Measurements from ENCODE around the gene NEO1.

DNA sequence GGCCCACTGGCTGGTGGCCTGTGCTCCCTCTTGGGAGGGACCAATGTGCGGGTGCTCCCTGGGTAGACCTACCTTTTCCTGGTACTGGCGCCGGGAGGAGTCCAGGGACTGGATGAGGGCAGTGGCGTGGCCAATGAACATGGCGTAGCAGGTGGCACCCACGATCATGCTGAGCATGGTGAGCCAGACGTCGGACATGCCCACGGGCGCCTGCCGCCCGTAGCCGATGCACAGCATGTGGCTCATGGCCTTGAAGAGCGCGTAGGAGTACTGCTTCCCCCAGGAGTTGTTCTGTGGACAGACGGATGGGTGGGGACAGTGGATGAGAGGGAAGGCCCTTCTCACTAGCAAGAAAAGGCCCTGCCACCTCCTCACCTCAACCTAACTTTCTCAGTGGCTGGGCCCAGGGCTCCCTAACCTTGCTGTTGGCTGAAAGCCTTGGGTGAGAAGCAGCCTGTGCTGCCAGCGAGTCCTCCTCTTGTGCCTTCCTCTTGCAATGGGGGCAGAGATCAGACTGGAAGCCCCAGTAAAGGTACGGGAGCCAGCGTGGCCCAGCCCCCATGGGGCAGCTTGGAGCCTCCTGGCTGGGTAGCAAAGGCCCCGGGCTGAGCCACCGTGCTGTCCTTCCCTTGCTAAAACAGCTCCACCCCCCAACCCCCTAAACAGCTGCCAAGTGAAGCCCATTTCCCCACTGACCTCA lies 277.4 kb downstream of the NEO1 start:
- TF ChIP-seq, protein P1, sequence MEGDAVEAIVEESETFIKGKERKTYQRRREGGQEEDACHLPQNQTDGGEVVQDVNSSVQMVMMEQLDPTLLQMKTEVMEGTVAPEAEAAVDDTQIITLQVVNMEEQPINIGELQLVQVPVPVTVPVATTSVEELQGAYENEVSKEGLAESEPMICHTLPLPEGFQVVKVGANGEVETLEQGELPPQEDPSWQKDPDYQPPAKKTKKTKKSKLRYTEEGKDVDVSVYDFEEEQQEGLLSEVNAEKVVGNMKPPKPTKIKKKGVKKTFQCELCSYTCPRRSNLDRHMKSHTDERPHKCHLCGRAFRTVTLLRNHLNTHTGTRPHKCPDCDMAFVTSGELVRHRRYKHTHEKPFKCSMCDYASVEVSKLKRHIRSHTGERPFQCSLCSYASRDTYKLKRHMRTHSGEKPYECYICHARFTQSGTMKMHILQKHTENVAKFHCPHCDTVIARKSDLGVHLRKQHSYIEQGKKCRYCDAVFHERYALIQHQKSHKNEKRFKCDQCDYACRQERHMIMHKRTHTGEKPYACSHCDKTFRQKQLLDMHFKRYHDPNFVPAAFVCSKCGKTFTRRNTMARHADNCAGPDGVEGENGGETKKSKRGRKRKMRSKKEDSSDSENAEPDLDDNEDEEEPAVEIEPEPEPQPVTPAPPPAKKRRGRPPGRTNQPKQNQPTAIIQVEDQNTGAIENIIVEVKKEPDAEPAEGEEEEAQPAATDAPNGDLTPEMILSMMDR (IDR thresholded peaks at IDR 0.05; ENCODE audit: low read depth, low read length, missing input control): no peak
- TF ChIP-seq, protein P2, sequence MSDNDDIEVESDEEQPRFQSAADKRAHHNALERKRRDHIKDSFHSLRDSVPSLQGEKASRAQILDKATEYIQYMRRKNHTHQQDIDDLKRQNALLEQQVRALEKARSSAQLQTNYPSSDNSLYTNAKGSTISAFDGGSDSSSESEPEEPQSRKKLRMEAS (IDR thresholded peaks at IDR 0.05): no peak
- TF ChIP-seq, protein P3, sequence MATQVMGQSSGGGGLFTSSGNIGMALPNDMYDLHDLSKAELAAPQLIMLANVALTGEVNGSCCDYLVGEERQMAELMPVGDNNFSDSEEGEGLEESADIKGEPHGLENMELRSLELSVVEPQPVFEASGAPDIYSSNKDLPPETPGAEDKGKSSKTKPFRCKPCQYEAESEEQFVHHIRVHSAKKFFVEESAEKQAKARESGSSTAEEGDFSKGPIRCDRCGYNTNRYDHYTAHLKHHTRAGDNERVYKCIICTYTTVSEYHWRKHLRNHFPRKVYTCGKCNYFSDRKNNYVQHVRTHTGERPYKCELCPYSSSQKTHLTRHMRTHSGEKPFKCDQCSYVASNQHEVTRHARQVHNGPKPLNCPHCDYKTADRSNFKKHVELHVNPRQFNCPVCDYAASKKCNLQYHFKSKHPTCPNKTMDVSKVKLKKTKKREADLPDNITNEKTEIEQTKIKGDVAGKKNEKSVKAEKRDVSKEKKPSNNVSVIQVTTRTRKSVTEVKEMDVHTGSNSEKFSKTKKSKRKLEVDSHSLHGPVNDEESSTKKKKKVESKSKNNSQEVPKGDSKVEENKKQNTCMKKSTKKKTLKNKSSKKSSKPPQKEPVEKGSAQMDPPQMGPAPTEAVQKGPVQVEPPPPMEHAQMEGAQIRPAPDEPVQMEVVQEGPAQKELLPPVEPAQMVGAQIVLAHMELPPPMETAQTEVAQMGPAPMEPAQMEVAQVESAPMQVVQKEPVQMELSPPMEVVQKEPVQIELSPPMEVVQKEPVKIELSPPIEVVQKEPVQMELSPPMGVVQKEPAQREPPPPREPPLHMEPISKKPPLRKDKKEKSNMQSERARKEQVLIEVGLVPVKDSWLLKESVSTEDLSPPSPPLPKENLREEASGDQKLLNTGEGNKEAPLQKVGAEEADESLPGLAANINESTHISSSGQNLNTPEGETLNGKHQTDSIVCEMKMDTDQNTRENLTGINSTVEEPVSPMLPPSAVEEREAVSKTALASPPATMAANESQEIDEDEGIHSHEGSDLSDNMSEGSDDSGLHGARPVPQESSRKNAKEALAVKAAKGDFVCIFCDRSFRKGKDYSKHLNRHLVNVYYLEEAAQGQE (IDR thresholded peaks at IDR 0.05): no peak
- TF ChIP-seq RAD21 (IDR thresholded peaks at IDR 0.05): no peak
- TF ChIP-seq NR2F2 (IDR thresholded peaks at IDR 0.05): no peak
- TF ChIP-seq GABPA (IDR thresholded peaks at IDR 0.05 in 1 of 2, conservative IDR thresholded peaks at IDR 0.05 in 1 of 2): no peak
- TF ChIP-seq YY1 (IDR thresholded peaks at IDR 0.05): no peak
- TF ChIP-seq, protein P4, sequence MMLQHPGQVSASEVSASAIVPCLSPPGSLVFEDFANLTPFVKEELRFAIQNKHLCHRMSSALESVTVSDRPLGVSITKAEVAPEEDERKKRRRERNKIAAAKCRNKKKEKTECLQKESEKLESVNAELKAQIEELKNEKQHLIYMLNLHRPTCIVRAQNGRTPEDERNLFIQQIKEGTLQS (IDR thresholded peaks at IDR 0.05): no peak
- TF ChIP-seq EGR1 (IDR thresholded peaks at IDR 0.05; ENCODE audit: low read depth in 2 of 2): no peak
- TF ChIP-seq RXRA (IDR thresholded peaks at IDR 0.05): no peak
- no peak for TF ChIP-seq SP1 (IDR thresholded peaks at IDR 0.05)
- TF ChIP-seq TAF1 (conservative IDR thresholded peaks at IDR 0.05): no peak
- no peak for TF ChIP-seq JUND (IDR thresholded peaks at IDR 0.05)
- no peak for TF ChIP-seq HNF4G (IDR thresholded peaks at IDR 0.05)
